ENCODE results near the gene CFAP141. TPM values are rescaled to one million over a fixed set of nuclear protein-coding genes. Genes with fewer than 3 reads are reported as not detected.
A peak's percentile ranks its signal among the peaks of the same experiment; 100 is the strongest.

The CFAP141 gene
- total and polyA plus RNA-seq, 4 donors: not detected

DNA sequence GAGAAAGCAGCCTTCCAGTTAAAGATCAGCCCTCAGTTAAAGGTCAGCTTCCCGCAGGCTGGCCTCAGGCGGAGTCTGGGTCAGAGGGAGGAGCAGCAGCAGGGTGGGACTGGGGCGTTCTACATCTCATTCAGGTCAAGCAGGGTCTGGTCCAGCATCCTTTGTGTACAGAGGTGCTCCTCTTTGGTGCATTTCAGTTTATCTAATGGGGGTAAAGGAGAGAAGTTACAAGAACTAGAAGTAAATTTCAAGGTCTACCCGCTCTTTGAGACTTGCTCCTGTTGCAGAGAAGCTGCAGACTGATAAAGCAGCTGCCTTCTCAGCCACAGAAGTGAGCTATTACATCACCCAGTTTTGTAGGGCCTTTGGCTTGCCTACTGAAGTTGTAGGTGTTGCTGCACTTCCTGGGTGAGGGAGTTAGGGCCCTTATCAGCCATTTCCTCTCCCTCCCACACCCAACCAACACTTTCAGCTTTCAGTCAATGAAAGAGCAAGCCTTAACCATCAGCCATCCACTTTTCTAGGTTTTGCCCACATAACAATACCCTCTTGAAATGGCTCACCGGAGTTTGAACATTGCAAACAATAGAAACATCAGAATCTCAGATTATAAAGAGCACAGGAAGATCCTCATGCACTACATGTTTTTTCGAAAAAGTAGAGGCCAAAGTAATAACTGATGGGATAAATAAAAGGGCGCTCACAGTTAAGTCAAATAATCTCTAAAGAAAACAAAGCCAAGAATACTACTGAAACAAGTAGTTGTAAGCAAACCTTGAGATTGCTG, 48.4 kb downstream of the CFAP141 start:
- H3K27ac ChIP-seq (ENCODE audit: low read depth in 1 of 2, low read length in 2 of 2): no peak overlapping the region
- TF ChIP-seq YY1 (IDR thresholded peaks at IDR 0.05) (peak; percentile 19), FOXA1 (IDR thresholded peaks at IDR 0.05) (no peak)
- no peaks in the 10 kb centered on the region for H3K27me3 ChIP-seq (ENCODE audit: control insufficient read depth in 4 of 4, insufficient read depth in 4 of 4, low read length in 3 of 4)
- H3K4me3 ChIP-seq (ENCODE audit: low read depth in 1 of 3, low read length in 3 of 3): no peak overlapping the region
- H3K9me3 ChIP-seq (ENCODE audit: control insufficient read depth in 4 of 4, low read length in 3 of 4): peaks cover 0 to 3% (median under 1%) of the 10 kb centered on the region in 4 donors
- no peak for DNase-seq (ENCODE audit: low spot score)
- no peak overlapping the region for H3K9ac ChIP-seq (ENCODE audit: low read depth in 1 of 2, low read length in 2 of 2)
- 69% methylated on average over 7 of the region's 7 CpGs for WGBS
- no peaks in the 10 kb centered on the region for H3K4me1 ChIP-seq (ENCODE audit: control insufficient read depth in 4 of 4, insufficient read depth in 4 of 4, low read length in 3 of 4)
- peaks cover 4 to 43% (median 29%) of the 10 kb centered on the region in 4 donors for H3K36me3 ChIP-seq (ENCODE audit: control insufficient read depth in 4 of 4, insufficient read depth in 3 of 4, low read depth in 1 of 4, low read length in 3 of 4)

DNA sequence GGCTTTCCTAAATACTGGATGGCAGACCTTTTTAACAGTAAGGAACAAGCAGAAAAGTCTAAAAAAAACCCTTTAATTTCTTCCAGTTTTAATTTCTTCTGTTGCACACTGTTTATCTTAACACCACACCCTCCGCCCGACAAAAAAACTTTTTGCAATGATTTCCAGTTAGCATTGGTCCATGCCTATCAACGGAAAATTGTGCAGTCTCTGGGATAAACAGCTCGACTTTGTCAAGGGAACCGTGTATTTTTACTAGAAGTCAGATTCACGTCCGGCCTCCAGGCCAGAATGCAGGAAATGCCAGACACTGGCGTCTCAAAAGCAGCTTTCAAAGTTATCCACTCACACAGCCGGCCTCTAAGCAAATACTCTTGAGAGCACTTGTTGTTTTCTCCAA, 50.9 kb downstream of the CFAP141 start:
- no peak for DNase-seq (ENCODE audit: low spot score)
- Histone ChIP-seq H3K9me3 (ENCODE audit: control insufficient read depth in 4 of 4, low read length in 3 of 4) (peaks cover 0 to 3% (median under 1%) of the 10 kb centered on the region in 4 donors), H3K27ac (ENCODE audit: low read depth in 1 of 2, low read length in 2 of 2) (peak overlapping the region in 1 of 2 donors; percentile 25), H3K27me3 (ENCODE audit: control insufficient read depth in 4 of 4, insufficient read depth in 4 of 4, low read length in 3 of 4) (no peaks in the 10 kb centered on the region), H3K36me3 (ENCODE audit: control insufficient read depth in 4 of 4, insufficient read depth in 3 of 4, low read depth in 1 of 4, low read length in 3 of 4) (peaks cover 3 to 35% (median 20%) of the 10 kb centered on the region in 4 donors), H3K4me3 (ENCODE audit: low read depth in 1 of 3, low read length in 3 of 3) (no peak overlapping the region), H3K4me1 (ENCODE audit: control insufficient read depth in 4 of 4, insufficient read depth in 4 of 4, low read length in 3 of 4) (peaks cover 0 to 2% (median 0%) of the 10 kb centered on the region in 4 donors), H3K9ac (ENCODE audit: low read depth in 1 of 2, low read length in 2 of 2) (no peak overlapping the region)
- 65% methylated on average over 9 of the region's 9 CpGs for WGBS
- no peak for TF ChIP-seq FOXA1 (IDR thresholded peaks at IDR 0.05)
- TF ChIP-seq JUND (IDR thresholded peaks at IDR 0.05): no peak
- peak; percentile 13 for TF ChIP-seq SP1 (IDR thresholded peaks at IDR 0.05)
- TF ChIP-seq, protein P1, sequence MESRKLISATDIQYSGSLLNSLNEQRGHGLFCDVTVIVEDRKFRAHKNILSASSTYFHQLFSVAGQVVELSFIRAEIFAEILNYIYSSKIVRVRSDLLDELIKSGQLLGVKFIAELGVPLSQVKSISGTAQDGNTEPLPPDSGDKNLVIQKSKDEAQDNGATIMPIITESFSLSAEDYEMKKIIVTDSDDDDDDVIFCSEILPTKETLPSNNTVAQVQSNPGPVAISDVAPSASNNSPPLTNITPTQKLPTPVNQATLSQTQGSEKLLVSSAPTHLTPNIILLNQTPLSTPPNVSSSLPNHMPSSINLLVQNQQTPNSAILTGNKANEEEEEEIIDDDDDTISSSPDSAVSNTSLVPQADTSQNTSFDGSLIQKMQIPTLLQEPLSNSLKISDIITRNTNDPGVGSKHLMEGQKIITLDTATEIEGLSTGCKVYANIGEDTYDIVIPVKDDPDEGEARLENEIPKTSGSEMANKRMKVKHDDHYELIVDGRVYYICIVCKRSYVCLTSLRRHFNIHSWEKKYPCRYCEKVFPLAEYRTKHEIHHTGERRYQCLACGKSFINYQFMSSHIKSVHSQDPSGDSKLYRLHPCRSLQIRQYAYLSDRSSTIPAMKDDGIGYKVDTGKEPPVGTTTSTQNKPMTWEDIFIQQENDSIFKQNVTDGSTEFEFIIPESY (IDR thresholded peaks at IDR 0.05): no peak

DNA sequence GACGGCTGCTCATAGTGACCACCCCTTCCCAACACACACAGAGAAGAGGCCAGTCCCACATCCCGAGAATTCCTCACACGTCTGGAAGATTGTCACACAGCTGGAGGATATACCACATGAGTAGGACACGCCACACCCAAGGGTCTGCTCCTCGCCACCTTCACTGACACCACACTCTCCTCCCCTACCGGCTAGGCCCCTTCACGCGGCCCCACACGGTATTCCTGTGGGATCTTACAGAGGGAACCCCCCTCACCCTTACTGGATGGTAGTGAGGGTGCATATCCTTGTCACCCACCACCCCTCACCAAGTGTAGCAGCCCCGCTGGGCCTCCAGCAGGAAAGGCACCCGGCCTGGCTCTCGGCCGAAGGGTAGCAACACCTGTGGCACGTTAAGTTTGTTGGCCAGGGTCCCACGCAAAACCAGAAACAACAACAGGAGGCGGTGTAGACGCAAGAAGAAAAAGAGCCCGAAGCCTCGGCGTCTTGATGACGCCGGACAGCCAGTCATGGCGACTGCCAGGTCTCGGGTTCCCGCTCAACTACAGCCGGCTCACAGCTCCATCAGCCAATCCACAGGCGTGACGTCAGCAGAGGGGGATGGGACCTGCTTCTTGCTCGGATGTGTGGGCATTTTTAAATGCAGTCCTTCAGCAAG, 51.5 kb downstream of the CFAP141 start, which contains the start of gene NUP210L:
Gene NUP210L (minus strand): TSS at position 540 of the 658 bp plus-strand sequence.
- TF ChIP-seq FOXA2 (IDR thresholded peaks at IDR 0.05) (no peak), NR2F2 (IDR thresholded peaks at IDR 0.05) (no peak), GABPA (IDR thresholded peaks at IDR 0.05 in 1 of 2, conservative IDR thresholded peaks at IDR 0.05 in 1 of 2) (no peak), TAF1 (conservative IDR thresholded peaks at IDR 0.05) (no peak), RXRA (IDR thresholded peaks at IDR 0.05) (no peak)
- TF ChIP-seq, protein P2, sequence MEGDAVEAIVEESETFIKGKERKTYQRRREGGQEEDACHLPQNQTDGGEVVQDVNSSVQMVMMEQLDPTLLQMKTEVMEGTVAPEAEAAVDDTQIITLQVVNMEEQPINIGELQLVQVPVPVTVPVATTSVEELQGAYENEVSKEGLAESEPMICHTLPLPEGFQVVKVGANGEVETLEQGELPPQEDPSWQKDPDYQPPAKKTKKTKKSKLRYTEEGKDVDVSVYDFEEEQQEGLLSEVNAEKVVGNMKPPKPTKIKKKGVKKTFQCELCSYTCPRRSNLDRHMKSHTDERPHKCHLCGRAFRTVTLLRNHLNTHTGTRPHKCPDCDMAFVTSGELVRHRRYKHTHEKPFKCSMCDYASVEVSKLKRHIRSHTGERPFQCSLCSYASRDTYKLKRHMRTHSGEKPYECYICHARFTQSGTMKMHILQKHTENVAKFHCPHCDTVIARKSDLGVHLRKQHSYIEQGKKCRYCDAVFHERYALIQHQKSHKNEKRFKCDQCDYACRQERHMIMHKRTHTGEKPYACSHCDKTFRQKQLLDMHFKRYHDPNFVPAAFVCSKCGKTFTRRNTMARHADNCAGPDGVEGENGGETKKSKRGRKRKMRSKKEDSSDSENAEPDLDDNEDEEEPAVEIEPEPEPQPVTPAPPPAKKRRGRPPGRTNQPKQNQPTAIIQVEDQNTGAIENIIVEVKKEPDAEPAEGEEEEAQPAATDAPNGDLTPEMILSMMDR (IDR thresholded peaks at IDR 0.05; ENCODE audit: low read depth, low read length, missing input control): no peak
- peaks cover 0 to 2% (median under 1%) of the 10 kb centered on the region in 4 donors for H3K9me3 ChIP-seq (ENCODE audit: control insufficient read depth in 4 of 4, low read length in 3 of 4)
- no peak within 1 kb of the TSS for H3K4me3 ChIP-seq (ENCODE audit: low read depth in 1 of 3, low read length in 3 of 3)
- peaks cover 0 to 2% (median 0%) of the 10 kb centered on the region in 4 donors for H3K4me1 ChIP-seq (ENCODE audit: control insufficient read depth in 4 of 4, insufficient read depth in 4 of 4, low read length in 3 of 4)
- no peak within 1 kb of the TSS for H3K9ac ChIP-seq (ENCODE audit: low read depth in 1 of 2, low read length in 2 of 2)
- peak within 1 kb of the TSS in 1 of 2 donors; percentile 25 for H3K27ac ChIP-seq (ENCODE audit: low read depth in 1 of 2, low read length in 2 of 2)
- H3K36me3 ChIP-seq (ENCODE audit: control insufficient read depth in 4 of 4, insufficient read depth in 3 of 4, low read depth in 1 of 4, low read length in 3 of 4): peaks cover 3 to 30% (median 18%) of the 10 kb centered on the region in 4 donors
- H3K27me3 ChIP-seq (ENCODE audit: control insufficient read depth in 4 of 4, insufficient read depth in 4 of 4, low read length in 3 of 4): no peaks in the 10 kb centered on the region
- DNase-seq (ENCODE audit: low spot score): no peak
- 89% methylated on average over 29 of the region's 29 CpGs for WGBS
